Measurements from ENCODE around the gene KRT32. TPM values are rescaled to one million over a fixed set of nuclear protein-coding genes. Genes with fewer than 3 reads are reported as not detected.
"Not testable (repeated sequence)": the region's sequence is repeated elsewhere in the genome, so short reads cannot be mapped to it uniquely, and the experiment has no call there.

KRT32 gene
- total RNA-seq, 4 donors from 2014 or later: 0.41 TPM; not detected in 3

DNA sequence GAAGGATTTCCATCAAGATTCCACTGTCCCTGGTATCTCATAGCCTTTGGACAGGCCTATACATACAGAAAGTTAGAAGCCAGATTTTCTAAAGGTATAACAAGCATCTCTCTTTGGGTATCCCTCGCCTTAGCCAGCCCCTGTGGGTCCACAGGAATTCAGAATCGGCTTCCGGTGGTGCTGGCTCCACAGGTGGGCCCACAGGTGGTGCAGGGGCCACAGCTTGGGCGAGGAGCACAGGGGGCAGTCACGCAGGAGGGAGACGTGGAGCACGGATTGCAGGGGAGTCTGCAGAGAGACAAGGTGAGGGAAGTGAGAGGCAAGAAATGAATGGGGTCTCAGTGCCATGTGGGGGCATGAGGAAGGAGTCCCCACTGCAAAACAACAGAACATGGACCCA lies 29.9 kb downstream of the KRT32 start:
- Histone ChIP-seq H3K4me1 (no peaks in the 10 kb centered on the region), H3K36me3 (no peaks in the 10 kb centered on the region), H3K27me3 (no peaks in the 10 kb centered on the region), H3K4me3 (no peak overlapping the region), H3K9me3 (no peaks in the 10 kb centered on the region), H3K27ac (no peak overlapping the region)
- in situ Hi-C loops (cut with MboI; ENCODE audit: low sequenced_read_pairs in 4 of 4): no loop called here
- no peak for ATAC-seq
- intact Hi-C loops (cut with DNase I; ENCODE audit: low total_unique reads): no loop called here
- TF ChIP-seq POLR2A (IDR thresholded peaks at IDR 0.05): no peak
- TF ChIP-seq, protein P1, sequence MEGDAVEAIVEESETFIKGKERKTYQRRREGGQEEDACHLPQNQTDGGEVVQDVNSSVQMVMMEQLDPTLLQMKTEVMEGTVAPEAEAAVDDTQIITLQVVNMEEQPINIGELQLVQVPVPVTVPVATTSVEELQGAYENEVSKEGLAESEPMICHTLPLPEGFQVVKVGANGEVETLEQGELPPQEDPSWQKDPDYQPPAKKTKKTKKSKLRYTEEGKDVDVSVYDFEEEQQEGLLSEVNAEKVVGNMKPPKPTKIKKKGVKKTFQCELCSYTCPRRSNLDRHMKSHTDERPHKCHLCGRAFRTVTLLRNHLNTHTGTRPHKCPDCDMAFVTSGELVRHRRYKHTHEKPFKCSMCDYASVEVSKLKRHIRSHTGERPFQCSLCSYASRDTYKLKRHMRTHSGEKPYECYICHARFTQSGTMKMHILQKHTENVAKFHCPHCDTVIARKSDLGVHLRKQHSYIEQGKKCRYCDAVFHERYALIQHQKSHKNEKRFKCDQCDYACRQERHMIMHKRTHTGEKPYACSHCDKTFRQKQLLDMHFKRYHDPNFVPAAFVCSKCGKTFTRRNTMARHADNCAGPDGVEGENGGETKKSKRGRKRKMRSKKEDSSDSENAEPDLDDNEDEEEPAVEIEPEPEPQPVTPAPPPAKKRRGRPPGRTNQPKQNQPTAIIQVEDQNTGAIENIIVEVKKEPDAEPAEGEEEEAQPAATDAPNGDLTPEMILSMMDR (IDR thresholded peaks at IDR 0.05 in 4 of 5, conservative IDR thresholded peaks at IDR 0.05 in 1 of 5): no peak
- no peak for DNase-seq

DNA sequence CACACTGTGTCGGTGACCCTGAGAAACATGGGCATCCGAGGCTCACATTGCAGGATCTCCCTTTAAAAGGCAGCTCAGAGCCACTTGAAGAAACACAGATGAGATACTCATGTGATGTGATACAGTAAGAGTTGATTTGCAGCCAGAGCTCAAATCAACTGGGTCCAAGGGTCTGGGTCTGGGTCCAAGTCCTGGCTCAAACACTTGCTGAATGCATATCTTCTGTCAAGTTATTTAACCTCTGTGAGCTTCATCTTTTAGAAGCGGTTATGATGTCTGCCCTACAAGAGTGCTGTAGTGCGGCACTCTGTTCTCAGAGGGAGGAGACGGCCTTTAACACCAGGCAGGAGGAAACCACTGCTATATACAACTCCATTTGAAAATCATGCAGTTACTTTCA lies 32.8 kb downstream of the KRT32 start:
- no peaks in the 10 kb centered on the region for H3K27me3 ChIP-seq
- H3K36me3 ChIP-seq: no peaks in the 10 kb centered on the region
- H3K4me3 ChIP-seq: no peak overlapping the region
- no peak for DNase-seq
- ATAC-seq: no peak
- H3K4me1 ChIP-seq: no peaks in the 10 kb centered on the region
- H3K9me3 ChIP-seq: no peaks in the 10 kb centered on the region
- intact Hi-C loops (cut with DNase I; ENCODE audit: low total_unique reads) (no loop called here), in situ Hi-C loops (cut with MboI; ENCODE audit: low sequenced_read_pairs in 4 of 4) (no loop called here)
- H3K27ac ChIP-seq: no peak overlapping the region
- TF ChIP-seq, protein P1 (IDR thresholded peaks at IDR 0.05 in 4 of 5, conservative IDR thresholded peaks at IDR 0.05 in 1 of 5): no peak
- no peak for TF ChIP-seq POLR2A (IDR thresholded peaks at IDR 0.05)

DNA sequence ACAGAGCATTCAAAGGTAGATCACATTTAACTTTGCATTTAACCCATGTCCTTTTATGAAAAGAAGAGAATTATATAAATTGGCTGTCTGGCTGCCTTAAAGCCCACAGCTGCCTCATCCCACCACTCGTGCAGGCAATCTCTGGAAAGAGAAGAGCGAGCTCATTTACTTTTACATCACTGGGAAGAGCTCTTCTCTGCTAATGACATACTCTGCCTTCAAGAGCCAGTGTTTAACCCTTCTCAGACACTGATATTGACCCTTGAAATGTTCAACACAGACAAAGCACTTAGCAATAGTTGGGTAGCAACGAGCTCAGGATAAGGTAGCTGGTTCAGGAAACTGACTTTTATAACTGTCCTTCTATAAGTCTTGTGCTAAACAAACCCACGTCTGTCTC lies 33.2 kb downstream of the KRT32 start:
- intact Hi-C loops (cut with DNase I; ENCODE audit: low total_unique reads): no loop called here

DNA sequence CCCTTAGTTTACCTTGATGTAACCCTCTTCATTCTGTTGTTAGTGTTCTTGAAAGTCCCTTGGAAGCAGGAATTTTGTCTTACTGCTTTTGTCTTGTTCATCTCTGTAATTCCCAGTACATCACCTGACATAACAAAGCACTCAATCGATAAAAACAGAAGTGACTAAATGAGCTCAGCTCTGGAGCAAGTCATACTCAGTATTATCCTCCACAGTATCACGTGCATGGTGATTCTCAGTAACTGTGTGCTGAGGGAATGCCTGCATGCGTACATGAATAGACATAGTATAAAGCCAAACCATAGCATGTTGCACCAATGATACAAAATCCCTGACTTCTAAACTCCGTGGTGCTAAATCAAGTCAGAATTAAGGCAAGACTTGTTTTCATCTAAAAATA lies 33.6 kb downstream of the KRT32 start:
- no peak for TF ChIP-seq POLR2A (IDR thresholded peaks at IDR 0.05)
- TF ChIP-seq, protein P1 (IDR thresholded peaks at IDR 0.05 in 4 of 5, conservative IDR thresholded peaks at IDR 0.05 in 1 of 5): no peak
- H3K27me3 ChIP-seq: no peaks in the 10 kb centered on the region
- intact Hi-C loops (cut with DNase I; ENCODE audit: low total_unique reads): no loop called here
- no peaks in the 10 kb centered on the region for H3K9me3 ChIP-seq
- H3K4me1 ChIP-seq: no peaks in the 10 kb centered on the region
- no peak for DNase-seq
- no peaks in the 10 kb centered on the region for H3K36me3 ChIP-seq
- H3K27ac ChIP-seq: no peak overlapping the region
- no peak for ATAC-seq
- no peak overlapping the region for H3K4me3 ChIP-seq
- in situ Hi-C loops (cut with MboI; ENCODE audit: low sequenced_read_pairs in 4 of 4): no loop called here

More for the DNA sequence above, 33.2 kb downstream of the KRT32 start:
- in situ Hi-C loops (cut with MboI; ENCODE audit: low sequenced_read_pairs in 4 of 4): no loop called here
- TF ChIP-seq, protein P1 (IDR thresholded peaks at IDR 0.05 in 4 of 5, conservative IDR thresholded peaks at IDR 0.05 in 1 of 5): no peak
- TF ChIP-seq POLR2A (IDR thresholded peaks at IDR 0.05): no peak
- Histone ChIP-seq H3K36me3 (no peaks in the 10 kb centered on the region), H3K27ac (no peak overlapping the region), H3K27me3 (no peaks in the 10 kb centered on the region), H3K4me1 (no peaks in the 10 kb centered on the region), H3K4me3 (no peak overlapping the region), H3K9me3 (no peaks in the 10 kb centered on the region)
- ATAC-seq: no peak
- no peak for DNase-seq

DNA sequence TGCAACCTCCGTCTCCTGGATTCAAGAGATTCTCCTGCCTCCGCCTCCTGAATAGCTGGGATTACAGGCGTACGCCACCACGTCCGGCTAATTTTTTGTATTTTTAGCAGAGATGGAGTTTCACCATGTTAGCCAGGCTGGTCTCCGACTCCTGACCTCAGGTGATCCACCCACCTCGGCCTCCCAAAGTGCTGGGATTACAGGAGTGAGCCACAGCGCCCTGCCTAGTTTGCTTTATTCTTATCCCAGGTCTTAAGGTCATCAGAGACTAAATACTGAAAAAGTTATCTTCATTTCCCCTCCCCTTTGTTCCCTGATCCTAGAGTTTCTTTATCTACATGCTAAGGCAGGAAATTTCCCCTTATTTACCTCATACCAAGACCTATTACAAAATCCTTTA lies 36.8 kb downstream of the KRT32 start:
- intact Hi-C loops (cut with DNase I; ENCODE audit: low total_unique reads); H3K36me3 ChIP-seq; H3K27ac ChIP-seq; H3K4me1 ChIP-seq; H3K27me3 ChIP-seq; in situ Hi-C loops (cut with MboI; ENCODE audit: low sequenced_read_pairs in 4 of 4); ATAC-seq; DNase-seq; H3K4me3 ChIP-seq; H3K9me3 ChIP-seq: not testable (repeated sequence)
